ENCODE results near the gene LRRC63.

GRCh38 chr13:46290434-46290833, 78.7 kb downstream of the LRRC63 start:
- no peak for TF ChIP-seq POLR2A (IDR thresholded peaks at IDR 0.05)
- TF ChIP-seq, protein P1, sequence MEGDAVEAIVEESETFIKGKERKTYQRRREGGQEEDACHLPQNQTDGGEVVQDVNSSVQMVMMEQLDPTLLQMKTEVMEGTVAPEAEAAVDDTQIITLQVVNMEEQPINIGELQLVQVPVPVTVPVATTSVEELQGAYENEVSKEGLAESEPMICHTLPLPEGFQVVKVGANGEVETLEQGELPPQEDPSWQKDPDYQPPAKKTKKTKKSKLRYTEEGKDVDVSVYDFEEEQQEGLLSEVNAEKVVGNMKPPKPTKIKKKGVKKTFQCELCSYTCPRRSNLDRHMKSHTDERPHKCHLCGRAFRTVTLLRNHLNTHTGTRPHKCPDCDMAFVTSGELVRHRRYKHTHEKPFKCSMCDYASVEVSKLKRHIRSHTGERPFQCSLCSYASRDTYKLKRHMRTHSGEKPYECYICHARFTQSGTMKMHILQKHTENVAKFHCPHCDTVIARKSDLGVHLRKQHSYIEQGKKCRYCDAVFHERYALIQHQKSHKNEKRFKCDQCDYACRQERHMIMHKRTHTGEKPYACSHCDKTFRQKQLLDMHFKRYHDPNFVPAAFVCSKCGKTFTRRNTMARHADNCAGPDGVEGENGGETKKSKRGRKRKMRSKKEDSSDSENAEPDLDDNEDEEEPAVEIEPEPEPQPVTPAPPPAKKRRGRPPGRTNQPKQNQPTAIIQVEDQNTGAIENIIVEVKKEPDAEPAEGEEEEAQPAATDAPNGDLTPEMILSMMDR (IDR thresholded peaks at IDR 0.05): no peak

Data from thyroid gland (tissue), 4 donors.